Stimulated activated CD8-positive, alpha-beta memory T cell treated with anti-CD3 and anti-CD28 coated beads, Interleukin-12 subunit alpha, Interleukin-12 subunit beta, amount 100 ng/mL, for 1 hour (primary cell): ENCODE results near the gene TCF7L2.
A peak's percentile ranks its signal among the peaks of the same experiment; 100 is the strongest.

Source experiments
- DNase-seq: peaks from one replicate; pipeline ENCODE4 v3.0.0-alpha.2; 2020; ENCODE audit warnings: low read depth

TCF7L2 gene

GRCh38 chr10:113000442-113000841 lies 50.4 kb downstream of the TCF7L2 start:
- no peak for DNase-seq

DNA sequence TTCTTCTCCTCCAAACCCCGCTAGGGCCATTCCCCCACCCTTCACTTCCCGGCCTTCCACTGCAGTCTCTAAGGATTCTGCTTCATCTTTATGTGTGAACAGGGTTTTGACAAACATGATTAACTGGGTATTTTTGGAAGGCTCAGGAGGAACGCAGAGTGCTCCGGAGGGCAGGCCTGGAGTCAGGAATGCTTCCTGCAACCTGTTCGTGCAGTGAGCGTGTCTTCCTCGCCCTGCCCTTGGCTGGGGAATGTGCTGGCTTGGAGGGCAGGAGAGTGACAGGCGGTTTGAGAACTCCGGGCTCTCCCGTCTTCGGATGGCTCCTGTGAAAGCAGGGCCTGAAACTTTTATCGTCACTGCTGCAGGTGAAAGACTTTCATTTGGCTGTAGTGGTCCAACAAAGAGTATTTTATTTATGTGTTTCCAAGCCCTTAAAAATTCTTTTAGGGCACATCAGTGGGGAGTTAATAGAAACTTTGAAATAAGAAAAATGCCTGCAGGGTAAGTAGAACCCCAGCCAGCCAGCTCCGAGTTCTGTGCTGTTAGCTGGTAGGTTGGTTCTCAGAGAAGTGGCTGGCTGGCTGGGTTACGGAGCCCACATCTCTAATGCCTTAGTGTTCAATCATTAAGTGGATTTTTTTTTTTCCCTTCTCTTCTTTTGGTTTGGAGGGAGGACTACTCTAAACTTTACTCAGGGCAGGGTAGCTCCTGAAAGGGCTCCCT lies 51.0 kb downstream of the TCF7L2 start:
- no peak for DNase-seq

DNA sequence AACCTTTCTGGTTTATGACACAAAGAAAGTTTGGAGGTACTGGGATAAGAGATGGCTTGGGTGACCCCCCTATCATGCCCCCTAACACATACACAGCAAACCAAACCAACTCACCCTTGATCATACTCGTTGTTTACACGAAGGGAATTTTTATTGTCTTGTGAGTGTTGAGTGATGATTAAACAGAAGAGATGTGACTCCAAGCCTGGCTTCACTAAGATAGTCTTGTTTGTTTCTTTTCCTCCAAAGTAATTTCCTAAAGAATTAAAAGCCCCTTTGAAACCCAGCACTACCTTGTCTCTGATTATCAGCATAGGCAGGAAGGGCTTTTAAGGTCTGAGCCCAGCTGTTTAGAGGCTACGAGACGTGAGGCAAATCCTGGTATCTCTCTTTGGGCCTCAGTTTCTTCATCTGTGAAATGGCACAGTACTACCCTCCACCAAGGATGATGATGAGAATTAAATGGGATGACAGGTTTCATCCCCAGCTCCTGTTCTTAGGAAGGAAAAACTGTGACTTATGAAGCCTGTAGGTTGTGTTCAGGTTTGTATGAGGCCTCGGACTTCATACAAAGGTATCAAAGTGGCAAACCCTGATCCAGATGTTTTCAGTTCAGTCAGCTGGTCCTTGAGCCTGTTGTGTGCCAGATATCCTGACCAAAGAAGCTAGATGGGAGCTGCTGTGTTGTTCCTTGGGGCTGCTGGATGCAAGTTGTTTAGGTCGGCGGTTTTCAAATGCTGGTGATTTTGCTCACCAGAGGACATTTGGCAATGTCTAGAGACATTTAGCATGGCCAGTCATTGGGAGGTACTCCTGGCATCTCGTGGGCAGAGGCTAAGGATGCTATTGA lies 51.8 kb downstream of the TCF7L2 start:
- DNase-seq: no peak

DNA sequence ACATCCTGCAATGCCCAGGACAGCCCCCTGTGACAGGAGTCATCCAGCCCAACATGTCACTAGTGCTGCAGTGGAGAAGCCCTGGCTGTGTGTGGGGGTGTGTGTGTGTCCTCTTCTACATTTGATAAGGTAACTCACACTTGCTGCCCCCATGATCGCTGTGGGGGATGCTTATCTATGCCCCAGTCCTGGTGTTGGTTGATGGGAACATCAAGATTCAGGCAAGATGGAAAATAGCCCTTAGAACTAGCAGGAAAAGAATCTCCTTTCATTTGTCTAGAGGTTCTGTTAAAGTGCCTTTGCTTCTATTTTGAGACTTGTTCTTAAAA lies 52.4 kb downstream of the TCF7L2 start:
- DNase-seq: no peak

DNA sequence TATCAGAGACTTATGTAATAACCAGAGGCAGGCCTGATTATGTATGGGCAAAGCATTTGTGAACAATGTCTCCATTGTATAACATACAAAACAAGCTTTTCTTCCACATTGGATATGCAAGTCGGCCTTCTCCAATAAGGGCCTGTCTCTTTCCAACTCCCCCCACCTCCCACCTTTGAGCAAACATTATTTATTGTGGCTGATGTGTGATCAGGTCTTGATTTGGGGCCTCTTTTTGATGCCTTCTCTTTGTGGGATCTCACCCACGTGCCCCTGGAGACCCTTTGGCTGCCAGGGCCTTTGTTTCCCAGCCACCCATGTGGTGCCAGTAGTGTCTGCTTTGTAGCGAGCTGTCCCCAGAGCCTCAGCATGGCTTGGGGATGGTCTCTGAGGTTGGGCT lies 53.0 kb downstream of the TCF7L2 start:
- no peak for DNase-seq

- no peak for DNase-seq
These were observed 54.1 kb downstream of the TCF7L2 start for GRCh38 chr10:113004069-113004618.

GRCh38 chr10:113005380-113005779 lies 55.3 kb downstream of the TCF7L2 start:
- DNase-seq: no peak

DNA sequence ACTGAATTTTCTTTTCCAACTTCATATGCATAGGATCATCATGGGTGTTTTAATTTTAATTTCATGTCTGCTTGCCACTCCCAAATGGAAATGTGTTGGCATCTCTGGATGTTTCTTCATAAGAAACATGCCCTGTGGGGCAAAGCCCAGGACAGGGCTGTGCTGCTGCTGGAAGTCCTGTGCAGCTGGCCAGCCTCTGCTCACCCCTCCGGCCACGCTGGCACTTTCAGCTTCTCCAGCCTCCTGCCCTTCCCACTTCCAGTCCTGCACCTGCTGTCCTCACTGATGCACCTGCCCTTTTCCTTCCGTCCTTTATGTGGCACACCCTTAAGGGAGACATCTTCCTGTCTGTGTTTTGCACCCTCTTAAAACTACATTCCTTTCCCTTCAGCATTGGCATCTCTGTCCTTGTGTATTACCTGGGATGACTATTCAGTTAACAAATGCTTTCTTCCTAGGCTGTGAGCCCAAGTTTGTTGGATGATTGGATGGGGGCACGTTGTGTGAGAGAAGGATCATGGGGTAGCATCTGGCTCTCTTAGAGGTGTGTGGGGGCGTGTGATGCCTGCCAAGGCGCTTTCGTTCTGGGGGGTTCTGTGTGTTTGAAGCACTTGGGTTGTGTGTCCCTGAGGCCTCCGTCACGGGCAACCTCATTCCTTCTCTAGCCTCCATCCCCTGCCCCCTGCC lies 56.8 kb downstream of the TCF7L2 start:
- DNase-seq: no peak

GRCh38 chr10:113007343-113007771 lies 57.3 kb downstream of the TCF7L2 start:
- DNase-seq: peak; percentile 14

DNA sequence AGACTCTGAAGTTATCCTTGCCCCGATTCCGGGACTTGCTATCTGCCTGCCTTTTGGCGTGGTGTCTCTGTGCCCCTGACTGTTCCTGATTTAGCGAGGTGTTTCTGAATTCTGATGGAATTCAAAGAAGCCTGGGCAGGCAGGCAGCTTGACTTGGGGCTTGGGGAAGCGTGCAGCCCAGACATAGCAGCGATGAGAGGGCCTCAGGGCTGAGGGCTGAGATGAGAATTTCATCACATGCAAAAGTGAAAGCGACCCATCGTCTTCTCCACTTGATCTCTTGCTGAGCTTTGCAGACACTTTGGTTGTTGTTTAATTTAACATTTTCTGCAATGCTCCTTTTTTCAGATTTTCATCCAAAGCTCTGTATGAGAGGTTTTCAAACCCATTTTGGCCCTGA lies 57.8 kb downstream of the TCF7L2 start:
- DNase-seq: no peak

DNA sequence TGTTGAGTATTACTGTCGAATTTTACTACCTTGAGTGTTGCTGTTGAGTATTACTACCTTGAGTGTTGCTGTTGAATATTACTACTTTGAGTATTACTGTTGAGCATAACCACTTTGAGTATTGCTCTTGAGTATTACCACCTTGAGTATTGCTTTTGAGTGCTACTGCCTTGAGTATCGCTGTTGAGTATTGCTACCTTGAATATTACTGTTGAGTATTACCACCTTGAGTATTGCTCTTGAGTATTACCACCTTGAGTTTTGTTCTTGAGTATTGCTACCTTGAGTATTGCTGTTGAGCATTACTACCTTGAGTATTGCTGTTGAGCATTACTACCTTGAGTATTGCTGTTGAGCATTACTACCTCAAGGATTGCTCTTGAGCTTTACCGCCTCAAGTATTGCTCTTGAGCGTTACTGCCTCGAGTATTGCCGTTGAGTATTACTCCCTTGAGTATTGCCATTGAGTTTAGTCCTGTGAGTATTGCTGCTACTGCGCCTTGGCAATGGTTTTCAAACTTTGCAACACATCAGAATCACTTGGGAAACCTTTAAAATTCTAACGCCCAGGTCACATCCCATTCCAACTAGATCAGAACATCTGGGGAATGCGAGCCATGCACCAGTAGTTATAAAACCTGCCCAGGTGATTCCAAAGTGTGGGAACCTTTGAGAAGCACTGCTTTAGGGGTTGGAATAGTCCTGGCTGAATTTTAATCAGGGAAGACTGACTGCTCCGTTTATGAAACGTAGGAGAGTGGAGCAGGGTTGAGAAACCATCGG lies 61.7 kb downstream of the TCF7L2 start:
- no peak for DNase-seq

GRCh38 chr10:113015201-113015600 lies 65.2 kb downstream of the TCF7L2 start:
- no peak for DNase-seq

DNA sequence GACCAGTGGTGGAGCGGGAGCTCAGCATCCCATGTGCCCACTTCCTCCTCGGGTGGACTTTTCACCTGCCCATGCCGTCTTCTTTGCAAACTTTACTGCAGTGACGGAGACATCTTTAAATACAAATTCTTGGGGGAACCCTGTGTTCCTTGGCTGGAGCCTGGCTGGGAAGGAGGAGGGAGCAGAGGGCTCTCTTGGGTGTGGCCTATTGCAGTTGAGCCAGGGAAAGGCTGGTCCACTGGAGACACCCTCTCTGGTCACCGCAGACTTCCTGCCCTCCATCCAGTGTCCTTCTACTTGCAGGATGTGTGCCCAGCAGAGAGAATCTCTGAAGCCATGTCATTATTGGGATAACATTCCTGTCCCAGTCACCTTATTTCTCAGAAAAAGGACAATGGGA lies 67.3 kb downstream of the TCF7L2 start:
- no peak for DNase-seq

DNA sequence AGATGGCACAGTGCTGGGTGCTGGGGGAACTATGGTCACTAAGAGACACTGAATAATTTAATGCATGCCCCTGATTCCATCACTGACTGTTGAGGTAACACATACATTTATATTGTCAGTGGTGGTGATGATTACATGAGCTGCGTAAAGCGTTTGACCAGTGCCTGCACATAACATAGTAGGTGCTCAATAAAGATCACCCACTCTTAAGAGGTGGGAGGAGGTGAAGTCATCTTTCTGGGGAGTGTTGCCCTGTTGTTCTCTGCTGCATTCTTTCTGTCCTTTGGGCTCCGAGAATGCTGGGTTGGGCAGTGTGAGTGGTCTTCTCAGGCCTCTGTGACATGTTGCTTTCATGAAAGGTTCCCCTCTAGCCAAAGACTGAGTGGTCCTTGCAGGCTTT lies 68.0 kb downstream of the TCF7L2 start:
- DNase-seq: no peak

GRCh38 chr10:113019096-113019495 lies 69.0 kb downstream of the TCF7L2 start:
- no peak for DNase-seq

DNA sequence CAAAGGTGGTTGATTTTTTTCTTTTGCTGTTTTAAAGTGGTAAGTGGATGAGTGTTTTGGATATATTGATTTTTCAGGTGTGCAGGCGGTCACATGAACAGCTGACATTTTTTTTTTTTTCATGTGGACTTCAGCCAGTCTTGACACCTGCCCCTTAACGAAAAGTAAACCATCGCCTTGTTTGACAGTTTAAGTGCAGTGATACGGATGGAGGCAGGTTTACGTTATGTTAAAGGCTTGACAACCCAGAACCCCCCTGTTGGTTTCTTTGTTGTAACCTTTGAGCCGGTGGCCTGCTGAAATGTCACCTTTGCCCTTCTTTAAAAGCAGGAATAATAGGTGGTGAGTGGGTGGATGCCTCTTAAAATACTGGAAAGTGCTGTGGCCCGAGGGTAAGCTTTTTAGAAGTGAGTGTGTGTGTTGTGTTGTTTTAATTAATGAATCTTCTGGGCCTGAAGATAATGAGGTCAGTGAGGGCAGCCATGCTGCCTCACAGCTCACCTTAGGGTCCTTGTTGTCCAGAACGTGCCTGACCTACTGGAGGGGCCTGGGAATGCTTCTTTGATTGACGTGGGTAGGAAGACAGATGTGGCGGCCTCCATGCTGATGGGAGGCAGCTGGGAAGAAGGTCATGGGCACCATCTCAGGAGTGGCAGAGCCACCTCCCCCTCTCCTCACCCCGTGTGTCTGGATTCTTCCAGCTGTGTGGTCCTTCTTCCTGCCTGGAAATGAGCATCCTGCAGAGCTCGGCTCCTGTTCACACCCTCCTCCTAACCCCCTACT lies 69.8 kb downstream of the TCF7L2 start:
- DNase-seq: no peak

DNA sequence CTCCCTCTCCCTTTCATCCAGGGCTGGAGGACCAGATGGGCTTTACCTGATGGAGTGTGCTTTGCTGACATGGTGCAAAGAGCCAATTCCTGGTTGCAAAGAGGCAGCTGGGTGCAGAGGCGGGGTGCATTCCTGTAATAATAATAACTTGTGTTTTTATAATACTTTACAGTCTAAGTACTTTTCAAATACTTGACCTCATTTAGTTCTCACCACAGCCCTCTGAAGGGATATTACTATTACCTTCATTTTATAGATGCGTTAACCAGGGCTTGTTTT lies 70.4 kb downstream of the TCF7L2 start:
- no peak for DNase-seq

GRCh38 chr10:113020838-113021237 lies 70.8 kb downstream of the TCF7L2 start:
- no peak for DNase-seq

DNA sequence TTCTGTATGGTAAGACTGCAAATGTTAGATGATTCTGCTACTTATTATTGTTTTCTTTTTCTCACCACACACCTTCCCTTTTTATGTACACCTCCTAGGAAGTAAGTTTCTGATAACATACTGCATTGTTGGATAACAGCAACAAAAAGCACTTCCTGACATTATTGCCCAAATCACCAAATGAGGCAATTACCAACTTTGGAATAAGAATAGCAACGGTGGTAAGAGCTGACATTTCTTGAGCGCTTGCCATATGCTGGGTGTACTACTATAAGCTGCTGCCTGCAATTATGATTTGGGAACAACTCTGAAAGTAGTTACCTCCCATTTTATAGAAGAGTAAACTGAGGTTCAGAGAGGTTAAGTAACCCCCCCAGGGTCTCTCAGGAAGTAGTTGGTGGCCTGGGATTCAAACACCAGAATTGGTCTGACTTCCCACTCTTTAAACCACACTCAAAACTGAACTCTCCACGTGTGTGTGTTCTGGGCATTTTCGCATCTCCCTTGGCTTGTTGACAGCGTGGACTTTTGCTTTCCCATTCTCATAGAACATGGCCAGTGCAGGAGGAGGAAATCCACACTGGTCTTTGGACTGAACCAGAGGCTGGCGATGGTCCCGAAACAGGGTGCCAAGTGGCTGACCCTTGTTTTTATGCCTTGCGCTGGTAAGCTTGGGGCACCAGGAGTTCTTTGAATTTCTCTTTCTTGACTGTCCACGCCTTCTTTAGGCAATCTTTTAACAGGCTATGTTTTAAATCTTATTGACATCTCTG lies 71.4 kb downstream of the TCF7L2 start:
- no peak for DNase-seq

DNA sequence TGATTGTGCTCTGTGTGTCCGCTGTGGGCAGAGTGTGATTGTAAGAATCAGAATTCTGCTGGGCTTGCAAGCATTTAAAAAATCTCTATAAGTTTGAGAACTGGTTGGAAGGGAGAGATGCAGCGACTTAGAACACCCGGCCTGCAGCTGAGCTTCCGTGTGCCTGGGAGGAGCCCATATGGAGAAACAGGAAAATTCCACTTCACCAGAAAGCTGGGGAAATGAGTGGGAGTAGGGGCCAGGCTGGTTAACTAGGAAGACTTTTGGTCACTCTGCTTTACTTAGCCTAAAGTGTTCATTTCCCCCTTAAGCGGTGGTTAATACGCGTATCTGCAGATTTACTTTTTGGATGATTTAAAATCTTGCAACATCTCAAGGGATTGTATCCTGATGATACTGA lies 72.2 kb downstream of the TCF7L2 start:
- no peak for DNase-seq

GRCh38 chr10:113023017-113023416 lies 73.0 kb downstream of the TCF7L2 start:
- no peak for DNase-seq
